Stimulated activated naive B cell treated with anti-CD40 and anti-IgM and Interleukin-4, amounts not matched to agents 10 μg/mL and 1 μg/mL and 100 μg/mL, for 72 hours (primary cell): ENCODE measurements around the gene CCDC78.

ENCODE experiments used
- ATAC-seq, 2 donors: fragments of 150-1000 bp; cut with Tn5 transposase; replicated peaks; 2 replicates each; pipeline ENCODE4 v1.10.0; 2021; ENCODE audit warnings: moderate library complexity in 1 of 2
- DNase-seq: peaks from one replicate; pipeline ENCODE4 v3.0.0; 2021
- H3K27ac Mint-ChIP-seq: one replicate; pipeline ENCODE4 v1.8.0; 2022; ENCODE audit warnings: mild to moderate bottlenecking, mixed read lengths
- H3K27me3 Mint-ChIP-seq, 2 donors: one replicate each; pipeline ENCODE4 v1.8.0; 2022; ENCODE audit warnings: mixed read lengths in 2 of 2
- H3K36me3 Mint-ChIP-seq, 2 donors: one replicate each; pipeline ENCODE4 v1.8.0; 2022; ENCODE audit warnings: mixed read lengths in 2 of 2, mild to moderate bottlenecking in 1 of 2
- H3K4me1 Mint-ChIP-seq, 2 donors: one replicate each; pipeline ENCODE4 v1.8.0; 2022; ENCODE audit warnings: mixed read lengths in 2 of 2, mild to moderate bottlenecking in 1 of 2
- H3K4me3 Mint-ChIP-seq, 2 donors: one replicate each; pipeline ENCODE4 v1.8.0; 2022; ENCODE audit warnings: mild to moderate bottlenecking in 2 of 2, mixed read lengths in 2 of 2, moderate library complexity in 1 of 2
- H3K9me3 Mint-ChIP-seq, 2 donors: one replicate each; pipeline ENCODE4 v1.8.0; 2022; ENCODE audit warnings: mixed read lengths in 2 of 2, mild to moderate bottlenecking in 1 of 2

Gene CCDC78

GRCh38 chr16:727291-727977 lies 1.2 kb upstream of the CCDC78 start:
- H3K9me3 Mint-ChIP-seq: no peaks in the 10 kb centered on the region
- H3K4me3 Mint-ChIP-seq: peak overlapping the region; percentile 71 to 73
- no peaks in the 10 kb centered on the region for H3K27me3 Mint-ChIP-seq
- peak overlapping the region; percentile 51 for H3K27ac Mint-ChIP-seq
- peaks cover 0 to 6% of the 10 kb centered on the region in 2 donors for H3K36me3 Mint-ChIP-seq
- DNase-seq: no peak
- peaks cover 10 to 28% of the 10 kb centered on the region in 2 donors for H3K4me1 Mint-ChIP-seq
- ATAC-seq: peak; percentile 20 to 28

- Mint-ChIP-seq H3K9me3 (no peaks in the 10 kb centered on the region), H3K36me3 (peaks cover 0 to 6% of the 10 kb centered on the region in 2 donors), H3K27ac (no peak overlapping the region), H3K4me1 (peaks cover 10 to 36% of the 10 kb centered on the region in 2 donors), H3K4me3 (peak overlapping the region; percentile 32), H3K27me3 (no peaks in the 10 kb centered on the region)
- DNase-seq (no peak), ATAC-seq (no peak)
Measured at GRCh38 chr16:726188-726437, 130 bp downstream of the CCDC78 start.

- H3K4me3 Mint-ChIP-seq: peak overlapping the region; percentile 32
- ATAC-seq (no peak), DNase-seq (no peak)
- no peaks in the 10 kb centered on the region for H3K27me3 Mint-ChIP-seq
- peak overlapping the region; percentile 80 for H3K27ac Mint-ChIP-seq
- peaks cover 10 to 36% of the 10 kb centered on the region in 2 donors for H3K4me1 Mint-ChIP-seq
- peaks cover 0 to 6% of the 10 kb centered on the region in 2 donors for H3K36me3 Mint-ChIP-seq
- no peaks in the 10 kb centered on the region for H3K9me3 Mint-ChIP-seq
Measured at GRCh38 chr16:725463-726187, 618 bp downstream of the CCDC78 start.

GRCh38 chr16:725041-725376 lies 1.2 kb downstream of the CCDC78 start:
- Mint-ChIP-seq H3K9me3 (no peaks in the 10 kb centered on the region), H3K27me3 (no peaks in the 10 kb centered on the region), H3K4me1 (peaks cover 16 to 42% of the 10 kb centered on the region in 2 donors), H3K36me3 (peaks cover 0 to 6% of the 10 kb centered on the region in 2 donors), H3K27ac (peak overlapping the region; percentile 80), H3K4me3 (no peak overlapping the region)
- ATAC-seq (no peak), DNase-seq (no peak)

- ATAC-seq: no peak
- Mint-ChIP-seq H3K27me3 (no peaks in the 10 kb centered on the region), H3K36me3 (peaks cover 0 to 6% of the 10 kb centered on the region in 2 donors), H3K4me1 (peaks cover 16 to 48% of the 10 kb centered on the region in 2 donors), H3K27ac (no peak overlapping the region), H3K9me3 (no peaks in the 10 kb centered on the region), H3K4me3 (no peak overlapping the region)
- DNase-seq: no peak
Measured at GRCh38 chr16:724188-725040, 1.8 kb downstream of the CCDC78 start.

GRCh38 chr16:723695-724094 lies 2.5 kb downstream of the CCDC78 start:
- Mint-ChIP-seq H3K27me3 (no peaks in the 10 kb centered on the region), H3K4me3 (no peak overlapping the region), H3K4me1 (peaks cover 20 to 55% of the 10 kb centered on the region in 2 donors), H3K27ac (peak overlapping the region; percentile 62), H3K9me3 (no peaks in the 10 kb centered on the region), H3K36me3 (peaks cover 0 to 6% of the 10 kb centered on the region in 2 donors)
- DNase-seq (no peak), ATAC-seq (no peak)

- no peaks in the 10 kb centered on the region for H3K27me3 Mint-ChIP-seq
- H3K36me3 Mint-ChIP-seq: peaks cover 0 to 6% of the 10 kb centered on the region in 2 donors
- H3K4me1 Mint-ChIP-seq: peaks cover 20 to 56% of the 10 kb centered on the region in 2 donors
- peak overlapping the region in 1 of 2 donors; percentile 56 for H3K4me3 Mint-ChIP-seq
- no peaks in the 10 kb centered on the region for H3K9me3 Mint-ChIP-seq
- no peak for ATAC-seq
- no peak for DNase-seq
- H3K27ac Mint-ChIP-seq: peak overlapping the region; percentile 7
Measured at GRCh38 chr16:722835-723633, 3.2 kb downstream of the CCDC78 start.

GRCh38 chr16:721765-722540 lies 4.3 kb downstream of the CCDC78 start:
- no peaks in the 10 kb centered on the region for H3K27me3 Mint-ChIP-seq
- peaks cover 20 to 56% of the 10 kb centered on the region in 2 donors for H3K4me1 Mint-ChIP-seq
- DNase-seq (no peak), ATAC-seq (no peak)
- no peaks in the 10 kb centered on the region for H3K9me3 Mint-ChIP-seq
- peaks cover 0 to 6% of the 10 kb centered on the region in 2 donors for H3K36me3 Mint-ChIP-seq
- peak overlapping the region; percentile 47 for H3K27ac Mint-ChIP-seq
- H3K4me3 Mint-ChIP-seq: peak overlapping the region; percentile 50 to 94

GRCh38 chr16:720990-721764 lies 5.1 kb downstream of the CCDC78 start, which contains the start of gene ANTKMT:
TSS of gene ANTKMT (plus strand) at chr16:721146. CDS start at chr16:721275, 129 bp downstream.
- ATAC-seq (peak; percentile 82 to 86), DNase-seq (peak; percentile 86)
- Mint-ChIP-seq H3K4me3 (peak within 1 kb of the TSS; percentile 87 to 94), H3K36me3 (peaks cover 0 to 6% of the 10 kb centered on the region in 2 donors), H3K27ac (peak within 1 kb of the TSS; percentile 92), H3K4me1 (peaks cover 23 to 56% of the 10 kb centered on the region in 2 donors), H3K27me3 (peaks cover 4 to 6% of the 10 kb centered on the region in 2 donors), H3K9me3 (no peaks in the 10 kb centered on the region)

GRCh38 chr16:720447-720989 lies 5.7 kb downstream of the CCDC78 start:
- H3K4me1 Mint-ChIP-seq: peaks cover 23 to 52% of the 10 kb centered on the region in 2 donors
- no peaks in the 10 kb centered on the region for H3K9me3 Mint-ChIP-seq
- ATAC-seq (peak; percentile 50 to 55), DNase-seq (peak; percentile 50)
- peaks cover 0 to 6% of the 10 kb centered on the region in 2 donors for H3K36me3 Mint-ChIP-seq
- peaks cover 5 to 9% of the 10 kb centered on the region in 2 donors for H3K27me3 Mint-ChIP-seq
- H3K27ac Mint-ChIP-seq: peak overlapping the region; percentile 92
- H3K4me3 Mint-ChIP-seq: peak overlapping the region; percentile 87 to 94

GRCh38 chr16:719815-720446 lies 6.3 kb downstream of the CCDC78 start:
- ATAC-seq: peak in 1 of 2 donors; percentile 0
- Mint-ChIP-seq H3K9me3 (no peaks in the 10 kb centered on the region), H3K4me3 (peak overlapping the region; percentile 87 to 94), H3K27me3 (peaks cover 5 to 9% of the 10 kb centered on the region in 2 donors), H3K27ac (peak overlapping the region; percentile 92), H3K4me1 (peaks cover 23 to 50% of the 10 kb centered on the region in 2 donors), H3K36me3 (peaks cover 0 to 6% of the 10 kb centered on the region in 2 donors)
- no peak for DNase-seq

- no peak for ATAC-seq
- Mint-ChIP-seq H3K9me3 (no peaks in the 10 kb centered on the region), H3K27me3 (peaks cover 8 to 17% of the 10 kb centered on the region in 2 donors), H3K27ac (no peak overlapping the region), H3K4me3 (peak overlapping the region; percentile 60 to 94), H3K4me1 (peaks cover 23 to 56% of the 10 kb centered on the region in 2 donors), H3K36me3 (peaks cover 0 to 6% of the 10 kb centered on the region in 2 donors)
- no peak for DNase-seq
Measured at GRCh38 chr16:718922-719321, 7.3 kb downstream of the CCDC78 start.
